KOPT-K1 (cell line): Measurements from ENCODE around the gene CRIM1.

ENCODE experiments used
- H3K27ac ChIP-seq: fragments of 200-600 bp; sonication (generic); 2 replicates; pipeline ENCODE4 v1.5.1; 2016; ENCODE audit warnings: antibody characterized with exemption, mild to moderate bottlenecking, low read depth, low read length; ENCODE audit not compliant: poor library complexity, severe bottlenecking
- H3K36me3 ChIP-seq: fragments of 200-600 bp; sonication (generic); 2 replicates; pipeline ENCODE4 v1.5.1; 2017; ENCODE audit warnings: antibody characterized with exemption, mild to moderate bottlenecking, low read length, moderate library complexity; ENCODE audit not compliant: insufficient read depth
- H3K9me3 ChIP-seq: fragments of 200-600 bp; sonication (generic); 2 replicates; pipeline ENCODE4 v1.5.1; 2017; ENCODE audit warnings: antibody characterized with exemption, low read length, mild to moderate bottlenecking; ENCODE audit not compliant: insufficient read depth, poor library complexity, severe bottlenecking

Gene CRIM1

GRCh38 chr2:36493306-36493705 is 137.7 kb downstream of the CRIM1 start:
- Histone ChIP-seq H3K9me3 (no peaks in the 10 kb centered on the region), H3K27ac (no peak overlapping the region), H3K36me3 (no peaks in the 10 kb centered on the region)

- no peak overlapping the region for H3K27ac ChIP-seq
- H3K36me3 ChIP-seq = no peaks in the 10 kb centered on the region
- H3K9me3 ChIP-seq = no peaks in the 10 kb centered on the region
Observed at GRCh38 chr2:36497570-36498163, 142.1 kb downstream of the CRIM1 start.

- Histone ChIP-seq H3K9me3 (no peaks in the 10 kb centered on the region), H3K36me3 (no peaks in the 10 kb centered on the region), H3K27ac (no peak overlapping the region)
Observed at GRCh38 chr2:36499128-36499820, 143.7 kb downstream of the CRIM1 start.

GRCh38 chr2:36500072-36500471 is 144.5 kb downstream of the CRIM1 start:
- no peak overlapping the region for H3K27ac ChIP-seq
- H3K36me3 ChIP-seq = no peaks in the 10 kb centered on the region
- H3K9me3 ChIP-seq = no peaks in the 10 kb centered on the region

GRCh38 chr2:36502081-36502480 is 146.5 kb downstream of the CRIM1 start:
- Histone ChIP-seq H3K36me3 (no peaks in the 10 kb centered on the region), H3K27ac (no peak overlapping the region), H3K9me3 (no peaks in the 10 kb centered on the region)

DNA sequence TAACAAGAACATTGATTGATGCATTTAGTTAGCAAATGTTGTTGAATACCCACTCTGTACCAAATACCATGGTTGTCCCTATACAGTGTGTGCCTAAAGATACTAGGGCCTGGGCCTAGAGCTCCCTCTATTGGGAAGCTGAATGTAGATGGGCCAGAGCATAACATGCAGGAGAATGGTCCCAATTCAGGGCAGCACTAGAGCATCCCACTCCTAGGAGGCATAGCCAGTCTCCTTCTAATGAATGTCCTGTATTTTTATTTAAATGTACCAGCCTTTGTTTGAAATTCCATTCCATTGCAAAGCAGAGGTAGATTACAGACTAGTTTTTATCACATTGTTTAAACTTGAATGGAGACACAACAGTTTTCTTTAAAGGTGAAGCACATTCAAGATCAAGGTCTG is 151.8 kb downstream of the CRIM1 start:
- H3K36me3 ChIP-seq = no peaks in the 10 kb centered on the region
- no peak overlapping the region for H3K27ac ChIP-seq
- H3K9me3 ChIP-seq = no peaks in the 10 kb centered on the region

- Histone ChIP-seq H3K36me3 (no peaks in the 10 kb centered on the region), H3K9me3 (no peaks in the 10 kb centered on the region), H3K27ac (no peak overlapping the region)
Observed at GRCh38 chr2:36509075-36509474, 153.5 kb downstream of the CRIM1 start.

- Histone ChIP-seq H3K9me3 (no peaks in the 10 kb centered on the region), H3K27ac (no peak overlapping the region), H3K36me3 (no peaks in the 10 kb centered on the region)
Observed at GRCh38 chr2:36511858-36512603, 156.5 kb downstream of the CRIM1 start.

GRCh38 chr2:36512705-36513104 is 157.1 kb downstream of the CRIM1 start:
- Histone ChIP-seq H3K36me3 (no peaks in the 10 kb centered on the region), H3K9me3 (no peaks in the 10 kb centered on the region), H3K27ac (no peak overlapping the region)

DNA sequence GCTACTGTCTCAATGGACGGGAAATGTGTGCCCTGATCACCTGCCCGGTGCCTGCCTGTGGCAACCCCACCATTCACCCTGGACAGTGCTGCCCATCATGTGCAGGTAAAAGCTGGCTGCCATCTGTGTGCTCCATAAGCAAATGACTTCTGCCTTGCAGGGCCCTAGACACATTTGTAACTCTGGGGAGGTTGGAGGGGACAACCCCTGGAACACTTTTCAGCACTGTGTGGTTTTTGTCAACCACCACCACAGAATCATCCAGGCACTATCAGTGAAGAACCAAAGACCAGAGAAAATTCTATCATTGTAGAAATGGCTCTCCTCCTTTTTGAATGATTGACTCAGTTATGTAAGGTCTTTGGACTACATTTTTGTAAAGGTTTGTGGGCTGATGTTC is 158.1 kb downstream of the CRIM1 start:
- Histone ChIP-seq H3K9me3 (no peaks in the 10 kb centered on the region), H3K27ac (no peak overlapping the region), H3K36me3 (no peaks in the 10 kb centered on the region)

DNA sequence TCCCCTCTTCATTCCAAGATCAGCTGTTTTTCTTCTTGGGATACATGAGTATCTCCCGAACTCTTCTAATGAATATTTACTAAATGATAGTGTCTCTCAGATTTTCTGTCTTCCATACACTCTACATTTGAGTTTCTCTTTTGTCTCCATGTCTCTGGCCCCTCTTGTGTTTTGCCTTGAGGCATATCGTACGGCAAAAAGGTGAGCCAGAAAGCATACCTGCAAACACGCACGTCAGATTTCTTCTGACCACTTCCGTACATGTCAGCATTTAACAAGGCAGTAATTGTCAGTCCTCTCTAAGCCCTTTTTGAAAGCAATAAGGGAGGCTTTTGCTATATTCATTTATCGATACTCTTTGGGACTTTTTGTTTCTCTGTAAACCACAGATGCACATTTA is 160.0 kb downstream of the CRIM1 start:
- Histone ChIP-seq H3K9me3 (no peaks in the 10 kb centered on the region), H3K27ac (no peak overlapping the region), H3K36me3 (no peaks in the 10 kb centered on the region)

GRCh38 chr2:36516136-36516870 is 160.7 kb downstream of the CRIM1 start:
- no peaks in the 10 kb centered on the region for H3K36me3 ChIP-seq
- H3K9me3 ChIP-seq = no peaks in the 10 kb centered on the region
- no peak overlapping the region for H3K27ac ChIP-seq

DNA sequence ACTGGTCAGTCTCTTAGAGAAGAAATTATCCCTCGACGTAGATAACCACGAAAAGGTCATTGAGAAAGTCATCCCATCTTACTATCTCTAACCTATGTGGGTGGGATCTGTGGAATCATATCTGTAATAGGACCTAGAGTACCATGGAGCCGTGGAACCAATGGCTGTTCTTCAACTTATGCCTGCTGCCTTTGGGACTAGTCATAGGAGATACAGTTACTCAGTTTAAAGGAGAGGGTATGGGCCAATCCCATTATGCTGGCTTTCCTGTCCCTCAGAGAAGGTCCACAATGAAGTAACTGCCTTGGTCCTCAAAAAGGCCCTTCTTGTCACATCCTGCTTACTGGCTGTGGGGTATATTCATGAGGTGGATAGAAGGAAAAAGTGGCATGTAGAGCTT is 164.9 kb downstream of the CRIM1 start:
- no peaks in the 10 kb centered on the region for H3K36me3 ChIP-seq
- no peak overlapping the region for H3K27ac ChIP-seq
- no peaks in the 10 kb centered on the region for H3K9me3 ChIP-seq

DNA sequence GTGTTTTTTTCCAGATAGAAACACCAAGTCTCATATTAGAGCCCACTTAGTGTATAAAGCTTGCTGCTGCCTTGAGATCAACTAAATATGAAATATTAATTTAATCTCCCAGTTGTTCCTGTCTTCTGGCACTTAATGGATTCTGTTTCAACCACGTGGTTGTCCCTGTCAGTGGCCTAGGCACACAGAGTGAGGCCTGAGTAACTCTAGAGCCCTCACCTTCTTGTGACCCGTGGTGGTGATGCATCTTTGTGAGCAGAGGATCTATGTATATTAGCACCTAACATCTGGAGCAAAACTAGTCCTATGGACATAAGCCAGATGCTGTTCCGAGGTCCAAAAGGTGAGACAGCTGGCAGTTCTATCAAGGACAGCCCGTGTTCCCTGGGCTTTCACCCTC is 167.6 kb downstream of the CRIM1 start:
- H3K9me3 ChIP-seq = no peaks in the 10 kb centered on the region
- no peaks in the 10 kb centered on the region for H3K36me3 ChIP-seq
- no peak overlapping the region for H3K27ac ChIP-seq

DNA sequence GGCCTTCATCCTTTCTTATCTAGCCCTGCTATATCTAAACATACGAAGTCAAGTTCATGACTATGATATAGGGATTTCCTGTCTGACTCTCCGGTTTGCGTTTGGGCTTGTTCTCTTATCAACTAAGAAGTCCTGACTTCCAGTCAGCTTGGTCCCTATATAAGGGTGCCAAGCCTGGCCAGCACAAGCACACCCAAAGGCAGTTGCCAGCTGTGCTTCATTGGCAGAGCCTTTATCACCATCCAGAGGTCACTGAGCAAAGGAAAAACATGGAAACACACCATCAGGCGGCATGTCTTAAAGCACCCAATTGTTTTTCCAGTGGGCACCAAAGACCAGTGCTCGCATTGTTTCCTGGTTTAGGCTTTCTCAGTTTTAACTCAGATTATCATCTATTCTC is 169.7 kb downstream of the CRIM1 start:
- Histone ChIP-seq H3K9me3 (no peaks in the 10 kb centered on the region), H3K36me3 (no peaks in the 10 kb centered on the region), H3K27ac (no peak overlapping the region)
